ENCODE data around the gene SPDYC.

SPDYC gene

GRCh38 chr11:65207918-65208784 lies 38.1 kb downstream of the SPDYC start:
- no peak for DNase-seq

- no peak for DNase-seq
These were observed 39.0 kb downstream of the SPDYC start for GRCh38 chr11:65208785-65209710.

GRCh38 chr11:65209711-65210360 lies 39.8 kb downstream of the SPDYC start:
- no peak for DNase-seq

- DNase-seq: no peak
These were observed 40.3 kb downstream of the SPDYC start for GRCh38 chr11:65210361-65210731.

- DNase-seq: no peak
These were observed 40.7 kb downstream of the SPDYC start for GRCh38 chr11:65210748-65211147.

- DNase-seq: no peak
These were observed 41.5 kb downstream of the SPDYC start for GRCh38 chr11:65211293-65212105.

GRCh38 chr11:65212226-65212801 lies 42.3 kb downstream of the SPDYC start:
- no peak for DNase-seq

GRCh38 chr11:65213322-65214211 lies 43.5 kb downstream of the SPDYC start:
- DNase-seq: peak; percentile 81

- no peak for DNase-seq
These were observed 44.3 kb downstream of the SPDYC start for GRCh38 chr11:65214212-65214845.

- no peak for DNase-seq
These were observed 45.5 kb downstream of the SPDYC start for GRCh38 chr11:65215441-65216076.

GRCh38 chr11:65216830-65217229 lies 46.8 kb downstream of the SPDYC start:
- no peak for DNase-seq

GRCh38 chr11:65217441-65218423 lies 47.7 kb downstream of the SPDYC start:
- DNase-seq: no peak

- DNase-seq: no peak
These were observed 48.4 kb downstream of the SPDYC start for GRCh38 chr11:65218446-65218845.

- DNase-seq: no peak
These were observed 49.8 kb downstream of the SPDYC start for GRCh38 chr11:65219930-65220213.

GRCh38 chr11:65221026-65221425 lies 51.0 kb downstream of the SPDYC start:
- no peak for DNase-seq
